PC-9 (cell line): ENCODE measurements around the gene KY. TPM values are rescaled to one million over a fixed set of nuclear protein-coding genes. Genes with fewer than 3 reads are reported as not detected.

Experiments
- BruUV-seq: library from RNA; stranded (reverse); fragments of 400-500 nt; replicated peaks from 2 replicates; lab custom pipeline; 2021; lab: Mats Ljungman, UMichigan
- CTCF ChIA-PET: fragments of 300-600 bp; sonication (Branson Sonifier 250); formaldehyde crosslinking; loops from one replicate; lab custom pipeline; 2022; ENCODE audit warnings: antibody characterized with exemption; lab: Charles Lee
- POLR2A ChIA-PET: fragments of 300-600 bp; sonication (Branson Sonifier 250); formaldehyde crosslinking; loops from one replicate; lab custom pipeline; 2022; ENCODE audit warnings: antibody characterized with exemption; ENCODE audit not compliant: unreplicated experiment; lab: Charles Lee
- DNase-seq, 2 experiments: peaks; one replicate each; pipeline versions ENCODE4 v3.0.0 to v3.0.0-alpha.2; 2015 to 2022; ENCODE audit warnings: mixed read lengths in 1 of 2
- H2AFZ ChIP-seq: fragments of 200-600 bp; sonication (generic); 2 replicates; pipeline ENCODE4 v1.8.1; 2017; ENCODE audit warnings: antibody characterized with exemption
- H3F3A ChIP-seq: fragments of 200-600 bp; sonication (generic); 2 replicates; pipeline ENCODE4 v1.8.1; 2017; ENCODE audit warnings: antibody characterized with exemption, mild to moderate bottlenecking, low read depth; ENCODE audit not compliant: insufficient read depth
- H3K27ac ChIP-seq: fragments of 200-600 bp; sonication (generic); 2 replicates; pipeline ENCODE4 v1.6.1; 2016; ENCODE audit warnings: mixed run types
- H3K27me3 ChIP-seq: fragments of 200-600 bp; sonication (generic); 2 replicates; pipeline ENCODE4 v1.6.1; 2016; ENCODE audit warnings: low read depth, mixed run types; ENCODE audit not compliant: insufficient read depth
- H3K36me3 ChIP-seq: fragments of 200-600 bp; sonication (generic); 2 replicates; pipeline ENCODE4 v1.6.1; 2016; ENCODE audit warnings: low read depth, mixed run types
- H3K4me1 ChIP-seq: fragments of 200-600 bp; sonication (generic); replicated peaks from 2 replicates; pipeline ENCODE4 v1.6.1; 2016; ENCODE audit warnings: mixed run types; ENCODE audit not compliant: insufficient read depth
- H3K4me2 ChIP-seq: fragments of 200-600 bp; sonication (generic); 2 replicates; pipeline ENCODE4 v1.6.1; 2017; ENCODE audit warnings: mixed run types
- H3K4me3 ChIP-seq: fragments of 200-600 bp; sonication (generic); 2 replicates; pipeline ENCODE4 v1.6.1; 2016; ENCODE audit warnings: mixed run types
- H3K79me2 ChIP-seq: fragments of 200-600 bp; sonication (generic); 2 replicates; pipeline ENCODE4 v1.6.1; 2017; ENCODE audit warnings: low read depth, mixed run types
- H3K9me2 ChIP-seq: fragments of 200-600 bp; sonication (generic); 2 replicates; pipeline ENCODE4 v1.8.1; 2017; ENCODE audit warnings: mild to moderate bottlenecking; ENCODE audit not compliant: insufficient read depth
- H3K9me3 ChIP-seq: fragments of 200-600 bp; sonication (generic); 2 replicates; pipeline ENCODE4 v1.8.1; 2016; ENCODE audit warnings: low read depth; ENCODE audit not compliant: insufficient read depth
- H4K20me1 ChIP-seq: fragments of 200-600 bp; sonication (generic); 2 replicates; pipeline ENCODE4 v1.8.1; 2017; ENCODE audit not compliant: insufficient read depth
- EZH2 ChIP-seq: fragments of 200-600 bp; sonication (generic); IDR thresholded peaks from 2 replicates; pipeline ENCODE4 v1.8.0; 2017; ENCODE audit warnings: antibody characterized with exemption, low read depth
- intact Hi-C: fragments of 100-400 bp; cut with micrococcal nuclease; formaldehyde crosslinking; loops from one replicate; pipeline ENCODE4 v1.10.0; 2022; ENCODE audit not compliant: unreplicated experiment
- total RNA-seq: library from RNA; stranded (reverse); gene quantifications from 2 replicates; pipeline ENCODE4 v1.2.3, GENCODE V29; 2021
- TF ChIP-seq, protein P1 (sequence below): fragments of 200-600 bp; sonication (generic); conservative IDR thresholded peaks from 2 replicates; pipeline ENCODE4 v1.6.1; 2017; ENCODE audit warnings: mixed run types, antibody characterized with exemption, mild to moderate bottlenecking, moderate library complexity

Gene KY
- total RNA-seq, 1 experiment from 2014 or later: not detected

DNA sequence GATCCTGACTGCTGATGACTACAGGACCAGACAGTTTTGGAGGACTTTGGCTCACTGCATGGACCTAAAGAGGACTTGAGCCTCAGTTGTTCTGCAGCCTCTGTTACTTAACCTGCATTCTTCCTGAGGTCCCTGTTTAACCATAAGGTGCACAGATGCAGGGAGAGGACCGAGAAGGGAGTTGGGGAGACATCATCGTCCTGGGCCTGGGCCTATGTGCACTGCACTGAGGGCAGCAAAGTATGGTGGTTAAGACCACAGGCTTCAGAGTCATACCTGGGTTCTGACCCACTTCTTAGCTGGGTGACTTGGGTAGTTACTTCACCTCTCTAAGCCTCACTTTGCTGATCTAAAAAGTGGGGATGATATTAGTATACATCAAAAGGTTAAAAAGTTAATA lies 21.9 kb downstream of the KY start:
- Histone ChIP-seq H3K79me2 (no peaks in the 10 kb centered on the region), H3K4me3 (no peak overlapping the region), H2AFZ (no peak overlapping the region), H3K4me1 (no peaks in the 10 kb centered on the region), H4K20me1 (no peaks in the 10 kb centered on the region), H3K36me3 (no peaks in the 10 kb centered on the region), H3K27ac (no peak overlapping the region), H3K27me3 (no peaks in the 10 kb centered on the region; the same call in 1 of the 2 replicates), H3K9me3 (peaks cover 5% of the 10 kb centered on the region; the same call in 1 of the 2 replicates), H3K9me2 (no peaks in the 10 kb centered on the region), H3F3A (no peaks in the 10 kb centered on the region), H3K4me2 (no peak overlapping the region)
- CTCF ChIA-PET: no interaction called here
- DNase-seq: no peak
- POLR2A ChIA-PET: no interaction called here
- intact Hi-C loops: no loop called here
- BruUV-seq: no TSS peak
- TF ChIP-seq, protein P1, sequence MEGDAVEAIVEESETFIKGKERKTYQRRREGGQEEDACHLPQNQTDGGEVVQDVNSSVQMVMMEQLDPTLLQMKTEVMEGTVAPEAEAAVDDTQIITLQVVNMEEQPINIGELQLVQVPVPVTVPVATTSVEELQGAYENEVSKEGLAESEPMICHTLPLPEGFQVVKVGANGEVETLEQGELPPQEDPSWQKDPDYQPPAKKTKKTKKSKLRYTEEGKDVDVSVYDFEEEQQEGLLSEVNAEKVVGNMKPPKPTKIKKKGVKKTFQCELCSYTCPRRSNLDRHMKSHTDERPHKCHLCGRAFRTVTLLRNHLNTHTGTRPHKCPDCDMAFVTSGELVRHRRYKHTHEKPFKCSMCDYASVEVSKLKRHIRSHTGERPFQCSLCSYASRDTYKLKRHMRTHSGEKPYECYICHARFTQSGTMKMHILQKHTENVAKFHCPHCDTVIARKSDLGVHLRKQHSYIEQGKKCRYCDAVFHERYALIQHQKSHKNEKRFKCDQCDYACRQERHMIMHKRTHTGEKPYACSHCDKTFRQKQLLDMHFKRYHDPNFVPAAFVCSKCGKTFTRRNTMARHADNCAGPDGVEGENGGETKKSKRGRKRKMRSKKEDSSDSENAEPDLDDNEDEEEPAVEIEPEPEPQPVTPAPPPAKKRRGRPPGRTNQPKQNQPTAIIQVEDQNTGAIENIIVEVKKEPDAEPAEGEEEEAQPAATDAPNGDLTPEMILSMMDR: no peak
- TF ChIP-seq EZH2: no peak

DNA sequence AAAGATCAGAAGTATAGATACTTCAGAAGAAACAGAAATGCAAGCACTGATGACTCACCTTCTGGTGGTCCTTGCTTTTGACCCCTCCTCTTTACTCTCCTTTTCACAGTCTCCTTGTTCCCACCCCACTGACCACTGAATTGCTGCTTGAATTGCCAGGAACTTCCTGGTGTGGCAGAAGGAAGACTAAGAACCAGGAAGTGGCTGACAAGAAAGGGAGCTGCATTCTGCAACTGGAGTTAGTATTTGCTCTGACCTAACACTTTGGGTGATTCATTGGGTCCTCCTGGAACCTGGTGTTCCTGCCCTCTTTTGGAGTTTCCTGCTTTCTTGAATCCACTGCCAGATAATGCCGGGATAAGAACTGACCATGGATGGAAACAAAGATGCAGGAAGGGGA lies 23.0 kb downstream of the KY start:
- BruUV-seq: no TSS peak
- Histone ChIP-seq H3K27ac (no peak overlapping the region), H3K4me2 (no peak overlapping the region), H3K79me2 (no peaks in the 10 kb centered on the region), H4K20me1 (no peaks in the 10 kb centered on the region), H3K36me3 (no peaks in the 10 kb centered on the region), H3K9me3 (peaks cover 5% of the 10 kb centered on the region; the same call in 1 of the 2 replicates), H3F3A (no peaks in the 10 kb centered on the region), H3K4me1 (no peaks in the 10 kb centered on the region), H3K4me3 (no peak overlapping the region), H3K9me2 (no peaks in the 10 kb centered on the region), H2AFZ (no peak overlapping the region), H3K27me3 (no peaks in the 10 kb centered on the region; the same call in 1 of the 2 replicates)
- CTCF ChIA-PET: no interaction called here
- intact Hi-C loops: no loop called here
- TF ChIP-seq, protein P1: no peak
- no peak for TF ChIP-seq EZH2
- POLR2A ChIA-PET: no interaction called here
- DNase-seq: peak in 1 of 2 experiments; percentile 48

DNA sequence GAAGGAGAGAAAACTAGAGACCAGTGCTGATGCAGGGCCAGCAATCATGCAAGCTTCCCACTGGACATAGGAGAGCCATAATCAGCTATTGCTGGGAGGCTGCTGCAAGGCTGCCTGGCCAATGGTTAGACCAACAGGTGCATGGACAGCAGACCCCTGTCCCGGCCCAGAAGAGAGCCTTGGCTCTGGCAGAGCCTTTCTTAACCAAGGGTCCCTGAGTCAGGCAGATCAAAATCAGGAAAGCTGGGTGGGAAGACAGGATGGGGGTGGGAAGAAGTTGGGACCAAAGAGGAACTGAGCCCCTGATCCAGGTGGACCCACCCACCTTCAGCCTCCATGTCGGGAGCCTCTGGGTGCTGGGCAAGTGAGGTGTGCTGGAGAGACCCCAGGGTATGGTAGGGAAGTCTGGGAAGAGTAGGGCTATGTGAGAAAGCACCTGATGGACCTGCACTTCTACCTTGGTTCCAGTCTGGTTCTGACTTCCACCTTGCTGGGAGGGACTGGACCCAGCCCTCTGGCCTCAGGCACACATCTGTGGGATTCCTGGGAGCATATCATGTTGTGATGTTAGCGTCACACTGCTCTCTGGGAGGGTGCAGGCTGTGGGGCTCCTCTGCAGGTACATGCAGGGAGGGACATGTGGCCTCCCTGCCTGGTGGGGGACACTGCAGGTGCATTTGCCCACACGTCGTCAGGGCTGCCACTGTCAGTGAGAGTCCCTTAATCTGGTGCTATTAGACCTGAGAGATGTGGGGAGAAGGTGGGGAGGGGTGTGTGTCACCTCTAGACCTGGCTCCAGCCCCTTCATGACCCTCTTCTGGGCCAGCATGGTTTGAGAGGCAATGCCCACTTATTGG lies 24.7 kb downstream of the KY start:
- no peaks in the 10 kb centered on the region for H4K20me1 ChIP-seq
- no peak overlapping the region for H2AFZ ChIP-seq
- H3K4me3 ChIP-seq: no peak overlapping the region
- POLR2A ChIA-PET: no interaction called here
- H3K27me3 ChIP-seq: no peaks in the 10 kb centered on the region; the same call in 1 of the 2 replicates
- H3F3A ChIP-seq: no peaks in the 10 kb centered on the region
- CTCF ChIA-PET: no interaction called here
- intact Hi-C loops: no loop called here
- no TSS peak for BruUV-seq
- no peaks in the 10 kb centered on the region for H3K36me3 ChIP-seq
- H3K4me1 ChIP-seq: no peaks in the 10 kb centered on the region
- H3K27ac ChIP-seq: no peak overlapping the region
- no peak for DNase-seq
- TF ChIP-seq, protein P1: no peak
- TF ChIP-seq EZH2: no peak
- H3K79me2 ChIP-seq: no peaks in the 10 kb centered on the region
- peaks cover 5% of the 10 kb centered on the region; the same call in 1 of the 2 replicates for H3K9me3 ChIP-seq
- no peak overlapping the region for H3K4me2 ChIP-seq
- no peaks in the 10 kb centered on the region for H3K9me2 ChIP-seq
